Spleen (tissue), 11 donors: ENCODE measurements around the gene PRMT1. TPM values are rescaled to one million over a fixed set of nuclear protein-coding genes. Genes with fewer than 3 reads are reported as not detected.
A peak's percentile ranks its signal among the peaks of the same experiment; 100 is the strongest.
"Not testable (repeated sequence)": the region's sequence is repeated elsewhere in the genome, so short reads cannot be mapped to it uniquely, and the experiment has no call there.

Experiments
- DNase-seq: peaks from one replicate; pipeline ENCODE4 v3.0.0-alpha.2; 2020
- H3K27ac ChIP-seq, 8 donors: fragments of 200-600 bp; sonication (generic) in 7 of 8; 1 replicate in 4 of 8; 2 replicates in 4 of 8; pipeline versions ENCODE4 v1.5.0 to v1.8.0; 2016 to 2021; ENCODE audit warnings: inconsistent platforms in 4 of 8, mild to moderate bottlenecking in 4 of 8, moderate library complexity in 1 of 8
- H3K27me3 ChIP-seq, 7 donors: fragments of 200-600 bp; sonication (generic) in 6 of 7; replicated peaks in 1 of 7; 1 replicate in 4 of 7; 2 replicates in 3 of 7; pipeline versions ENCODE4 v1.5.0 to v1.8.0; 2016 to 2021; ENCODE audit warnings: inconsistent platforms in 3 of 7, mild to moderate bottlenecking in 1 of 7
- H3K36me3 ChIP-seq, 6 donors: fragments of 200-600 bp; sonication (generic) in 5 of 6; 1 replicate in 4 of 6; 2 replicates in 2 of 6; pipeline versions ENCODE4 v1.5.0 to v1.8.0; 2016 to 2021; ENCODE audit warnings: inconsistent platforms in 2 of 6
- H3K4me1 ChIP-seq, 6 donors: fragments of 200-600 bp; sonication (generic) in 5 of 6; 1 replicate in 3 of 6; 2 replicates in 3 of 6; pipeline versions ENCODE4 v1.5.0 to v1.8.0; 2016 to 2021; ENCODE audit warnings: inconsistent platforms in 3 of 6
- H3K4me3 ChIP-seq, 8 donors: fragments of 200-600 bp; sonication (generic) in 7 of 8; 1 replicate in 4 of 8; 2 replicates in 4 of 8; pipeline versions ENCODE4 v1.5.0 to v1.8.0; 2016 to 2021; ENCODE audit warnings: inconsistent platforms in 4 of 8, mild to moderate bottlenecking in 4 of 8, moderate library complexity in 2 of 8
- H3K9me3 ChIP-seq, 8 donors: fragments of 200-600 bp; sonication (generic) in 7 of 8; 1 replicate in 4 of 8; 2 replicates in 4 of 8; pipeline versions ENCODE4 v1.5.0 to v1.8.0; 2016 to 2021; ENCODE audit warnings: inconsistent platforms in 4 of 8
- CTCF ChIP-seq, 11 experiments: fragments of 200-600 bp in 7 of 11; fragments of 450-650 bp in 4 of 11; sonication (generic) in 4 of 11; IDR thresholded peaks in 8 of 11; conservative IDR thresholded peaks in 3 of 11; 1 replicate in 7 of 11; 2 replicates in 4 of 11; pipeline versions ENCODE4 v1.4.0 to v1.8.0; 2016 to 2021; ENCODE audit warnings: antibody characterized with exemption in 11 of 11, inconsistent platforms in 4 of 11, mild to moderate bottlenecking in 1 of 11
- POLR2A ChIP-seq, 3 donors: fragments of 450-650 bp; IDR thresholded peaks; one replicate each; pipeline ENCODE4 v1.5.1; 2017; ENCODE audit warnings: antibody characterized with exemption in 3 of 3, mild to moderate bottlenecking in 1 of 3
- POLR2AphosphoS5 ChIP-seq, 3 donors: sonication (generic); formaldehyde crosslinking; IDR thresholded peaks; one replicate each; pipeline ENCODE4 v1.5.1; 2017; ENCODE audit warnings: antibody characterized with exemption in 3 of 3
- WGBS, 5 donors: extraction: QIAGEN DNeasy Blood & Tissue Kit in 3 of 5; methylation state at CpG; one replicate each; pipeline versions ENCODE4 v1.1.5 to v1.1.7; 2013 to 2018; 5-methylcytosine and 5-hydroxymethylcytosine counted together
- intact Hi-C: fragments of 100-400 bp; cut with DNase I; formaldehyde crosslinking; loops from one replicate; pipeline ENCODE4 v1.15.0; 2023; ENCODE audit warnings: low total_unique reads
- polyA plus RNA-seq, 3 donors: library from polyadenylated mRNA; stranded (reverse); fragments of 200-250 nt; gene quantifications; one replicate each; pipeline ENCODE4 v1.2.1, GENCODE V29; 2013
- total RNA-seq, 7 donors: library from RNA; depleted of rRNA in 3 of 7; stranded (reverse); fragments of >200 nt in 3 of 7; fragmentation: NEBNext Ultra II Directional in 4 of 7; extraction: Animal tissue kit (Norgen Biotek cat#: 25700) in 4 of 7; gene quantifications; one replicate each; pipeline versions ENCODE4 v1.1.0 to v1.2.1, GENCODE V29; 2016 to 2021
- donor health status: healthy with polysubstance abuse.
- donor health status: DM: no; HTN: no; CAD: no; lungs with moderate emphysema.
- donor health status: DM: no; HTN: no; CAD: no.
- donor health status: Bipolar disorder and iron deficiency.
- donor health status: healthy.
- donor health status: DM: no; HTN: no; CAD: no.
- donor health status: DM: yes; HTN: yes; CAD: no.

Gene PRMT1
- total and polyA plus RNA-seq, 10 donors, result 108 to 175 (median 124) TPM

DNA sequence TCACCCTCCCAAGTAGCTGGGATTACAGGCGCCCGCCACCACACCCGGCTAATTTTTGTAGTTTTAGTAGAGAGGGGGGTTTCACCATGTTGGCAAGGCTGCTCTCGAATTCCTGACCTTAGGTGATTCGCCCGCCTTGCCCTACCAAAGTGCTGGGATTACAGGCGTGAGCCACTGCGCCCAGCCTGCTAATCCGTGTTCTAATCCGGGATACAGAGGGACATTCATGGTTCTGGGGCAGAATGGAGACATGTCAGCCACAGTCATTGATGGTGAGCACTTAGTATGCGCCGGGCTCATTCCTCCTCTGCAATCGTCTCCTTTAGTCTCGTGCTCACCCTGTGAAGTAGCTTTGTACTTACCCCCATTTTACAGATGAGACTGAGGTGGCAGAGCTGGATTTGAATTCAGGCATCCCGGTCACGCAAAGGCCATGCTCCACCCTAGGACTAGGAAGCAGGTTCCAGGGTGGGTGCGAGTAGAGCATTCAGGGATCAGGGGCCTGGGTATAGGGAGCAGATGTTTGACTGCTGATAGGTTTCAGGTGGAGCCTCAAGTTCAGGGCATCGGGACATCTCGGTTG, 45.4 kb upstream of the PRMT1 start:
- Histone ChIP-seq H3K27ac (peak overlapping the region in 4 of 8 donors; percentile 43 to 61 (median 52)), H3K9me3 (no peaks in the 10 kb centered on the region), H3K4me3 (no peak overlapping the region), H3K4me1 (peaks cover 3 to 60% (median 23%) of the 10 kb centered on the region in 6 donors), H3K27me3 (no peaks in the 10 kb centered on the region), H3K36me3 (peaks cover 0 to 35% (median 3%) of the 10 kb centered on the region in 6 donors)
- TF ChIP-seq CTCF (IDR thresholded peaks at IDR 0.05 in 8 of 11, conservative IDR thresholded peaks at IDR 0.05 in 3 of 11), result no peak
- peak in 1 of 3 donors; percentile 35 for TF ChIP-seq POLR2AphosphoS5 (IDR thresholded peaks at IDR 0.05)
- intact Hi-C loops, result no loop called here
- DNase-seq, result no peak
- 89 to 93% (median 89%) methylated on average over 19 of the region's 19 CpGs for WGBS, 5 donors

- Histone ChIP-seq H3K36me3 (peaks cover 0 to 27% (median 0%) of the 10 kb centered on the region in 6 donors), H3K4me1 (peaks cover 3 to 67% (median 28%) of the 10 kb centered on the region in 6 donors), H3K27me3 (no peaks in the 10 kb centered on the region), H3K27ac (no peak overlapping the region), H3K4me3 (no peak overlapping the region), H3K9me3 (no peaks in the 10 kb centered on the region)
- TF ChIP-seq POLR2AphosphoS5 (IDR thresholded peaks at IDR 0.05), result peak in 1 of 3 donors; percentile 11
- no peak for TF ChIP-seq CTCF (IDR thresholded peaks at IDR 0.05 in 8 of 11, conservative IDR thresholded peaks at IDR 0.05 in 3 of 11)
- DNase-seq, result no peak
- intact Hi-C loops, result no loop called here
- 85 to 96% (median 93%) methylated on average over 5 of the region's 5 CpGs for WGBS, 5 donors
Observed at GRCh38 chr19:49632576-49632975, 44.5 kb upstream of the PRMT1 start.

- intact Hi-C loops, H3K9me3 ChIP-seq, DNase-seq, H3K4me3 ChIP-seq, H3K27me3 ChIP-seq: not testable (repeated sequence)
- Histone ChIP-seq H3K27ac (peak overlapping the region in 1 of 8 donors; percentile 26), H3K4me1 (peaks cover 3 to 74% (median 35%) of the 10 kb centered on the region in 6 donors), H3K36me3 (peaks cover 0 to 21% (median 0%) of the 10 kb centered on the region in 6 donors)
- WGBS, 5 donors, result 77 to 98% (median 84%) methylated on average over 7 to 9 of the region's 9 CpGs
- TF ChIP-seq POLR2AphosphoS5 (IDR thresholded peaks at IDR 0.05), result peak in 2 of 3 donors; percentile 28 to 48
Observed at GRCh38 chr19:49633273-49633672, 43.8 kb upstream of the PRMT1 start.

DNA sequence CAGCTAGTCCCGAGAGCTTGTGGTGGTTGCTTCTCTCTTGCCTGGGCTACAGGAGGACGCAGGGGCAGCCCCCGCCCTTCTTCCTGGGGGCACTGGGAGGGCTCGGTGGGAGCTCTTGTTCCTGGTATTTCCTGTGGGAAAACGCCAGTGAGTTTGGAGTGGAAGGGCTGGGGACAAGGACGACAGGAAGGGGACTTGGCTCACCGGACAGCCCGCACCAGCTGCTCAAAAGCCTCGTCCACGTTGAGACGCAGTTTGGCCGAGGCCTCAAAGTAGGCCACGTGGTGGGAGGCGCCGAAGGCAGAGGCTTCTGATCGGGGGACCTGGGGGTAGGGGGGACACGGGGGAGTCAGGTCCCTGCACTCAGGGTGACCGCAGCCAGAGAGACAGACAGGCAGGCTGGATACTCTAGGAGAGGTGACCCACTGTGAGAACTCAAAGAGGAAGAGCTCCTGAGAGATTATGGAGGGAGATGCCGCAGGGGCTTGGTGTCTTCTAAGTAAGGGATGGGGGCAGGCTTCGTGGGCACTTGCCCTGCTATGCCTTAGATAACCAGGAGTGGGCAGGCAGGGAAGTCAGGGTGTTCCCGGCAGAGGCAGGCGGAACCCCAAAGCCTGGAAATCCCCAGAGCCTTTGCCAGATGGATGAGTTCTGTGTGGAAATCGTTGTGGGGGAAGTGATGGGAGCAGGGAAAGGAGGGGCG, 41.4 kb upstream of the PRMT1 start:
- H3K4me1 ChIP-seq, result peaks cover 7 to 89% (median 50%) of the 10 kb centered on the region in 6 donors
- peak overlapping the region; percentile 51 to 98 (median 74) for H3K27ac ChIP-seq
- intact Hi-C loops, result no loop called here
- H3K36me3 ChIP-seq, result peaks cover 0 to 8% (median 0%) of the 10 kb centered on the region in 6 donors
- DNase-seq, result no peak
- no peak overlapping the region for H3K4me3 ChIP-seq
- no peaks in the 10 kb centered on the region for H3K27me3 ChIP-seq
- WGBS, 5 donors, result 48 to 67% (median 54%) methylated on average over 24 of the region's 24 CpGs
- H3K9me3 ChIP-seq, result no peaks in the 10 kb centered on the region
- TF ChIP-seq CTCF (IDR thresholded peaks at IDR 0.05 in 8 of 11, conservative IDR thresholded peaks at IDR 0.05 in 3 of 11) (peak in 2 of 11 experiments; percentile 33 to 41), POLR2A (IDR thresholded peaks at IDR 0.05) (no peak), POLR2AphosphoS5 (IDR thresholded peaks at IDR 0.05) (peak; percentile 48 to 68 (median 66))
